Measurements from ENCODE around the gene ADI1. TPM values are rescaled to one million over a fixed set of nuclear protein-coding genes. Genes with fewer than 3 reads are reported as not detected.

Gene ADI1
- total and polyA plus RNA-seq, 10 of the 15 experiments (the other 5 are each of a cell fraction or from before 2014, with no cell fraction given): 4.4 to 78.7 (median 17.2) TPM

DNA sequence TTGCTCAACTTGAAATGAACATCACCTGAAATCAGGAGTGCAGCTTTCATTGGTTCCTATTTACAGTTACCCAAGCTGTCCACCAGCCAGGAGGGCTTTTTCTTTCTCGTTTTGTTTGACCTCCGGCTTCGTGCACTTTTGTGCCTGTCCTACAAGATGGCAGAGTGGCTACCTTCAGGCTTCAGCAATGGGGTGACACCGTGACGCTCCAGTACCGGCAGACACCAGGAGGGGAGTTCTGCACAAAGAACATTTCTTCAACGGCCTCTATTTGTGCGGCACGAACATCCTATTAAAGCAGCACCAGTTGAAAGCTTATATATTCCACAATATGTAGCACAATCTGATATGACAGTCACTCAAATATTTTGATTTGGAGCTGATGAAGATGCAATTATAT is 20.5 kb upstream of the ADI1 start:
- DNase-seq (ENCODE audit: low read depth, low spot score) (no peak), FAIRE-seq (no peak), ATAC-seq (no peak)
- Histone ChIP-seq H3K27ac (ENCODE audit: control insufficient read depth, insufficient read depth) (no peak overlapping the region), H3K9ac (ENCODE audit: control insufficient read depth, insufficient read depth, low read length) (no peak overlapping the region), H3K4me2 (ENCODE audit: control insufficient read depth, insufficient read depth) (no peak overlapping the region), H4K20me1 (ENCODE audit: control insufficient read depth, insufficient read depth) (no peaks in the 10 kb centered on the region), H3K79me2 (ENCODE audit: control insufficient read depth, insufficient read depth, low read length) (no peaks in the 10 kb centered on the region), H3K36me3 (ENCODE audit: control insufficient read depth in 2 of 2, insufficient read depth in 2 of 2, low read length in 1 of 2) (peaks cover 2 to 18% of the 10 kb centered on the region in 2 experiments; a peak in 3 of 4 replicates), H3K4me1 (ENCODE audit: control insufficient read depth, insufficient read depth, low read length) (no peaks in the 10 kb centered on the region), H3K4me3 (no peak overlapping the region), H3K27me3 (replicated peaks in 1 of 2; ENCODE audit: control insufficient read depth in 2 of 2, insufficient read depth in 2 of 2, low read length in 1 of 2) (no peaks in the 10 kb centered on the region), H3K9me3 (replicated peaks; ENCODE audit: control insufficient read depth, insufficient read depth, low read length) (no peaks in the 10 kb centered on the region), H2AFZ (ENCODE audit: control insufficient read depth, low read depth, low read length) (no peak overlapping the region)
- ChIA-PET POLR2A (no interaction called here), SMC1A (ENCODE audit: uncharacterized antibody, unreplicated experiment) (no interaction called here), RAD21 (ENCODE audit: unreplicated experiment) (no interaction called here), CTCF (interaction anchor here (0.8 to 0.9 kb wide), 2 partner anchors 26 to 43 kb away, joined by 3 to 4 read pairs; no protein-coding TSS in a partner anchor)
- 98% methylated on average over 9 of the region's 9 CpGs for WGBS (ENCODE audit: insufficient coverage, insufficient replicate concordance, low lambda C conversion rate, missing lambda C conversion rate)
- no peak for TF ChIP-seq SMAD1 (IDR thresholded peaks at IDR 0.05; ENCODE audit: low read depth, partially characterized antibody)
- no peak for TF ChIP-seq NFXL1 (IDR thresholded peaks at IDR 0.05; ENCODE audit: borderline replicate concordance)
- TF ChIP-seq HDAC2 (IDR thresholded peaks at IDR 0.05): no peak
- TF ChIP-seq YY1 (IDR thresholded peaks at IDR 0.05; ENCODE audit: low read depth, low read length): no peak
- TF ChIP-seq NFIC (IDR thresholded peaks at IDR 0.05; ENCODE audit: low read depth, low read length): no peak
- no peak for TF ChIP-seq TCF12 (IDR thresholded peaks at IDR 0.05; ENCODE audit: low read depth, low read length)
- no peak for TF ChIP-seq IKZF1 (conservative IDR thresholded peaks at IDR 0.05)
- TF ChIP-seq RUNX3 (IDR thresholded peaks at IDR 0.05; ENCODE audit: low read length): no peak
- intact Hi-C loops (cut with micrococcal nuclease; ENCODE audit: unreplicated experiment): no loop called here
- in situ Hi-C loops (cut with MboI): no loop called here
- no TSS peak for BruUV-seq (replicated peaks)
